Chondrocyte (in vitro differentiated cells): ENCODE results near the gene FOXD4L3. TPM values are rescaled to one million over a fixed set of nuclear protein-coding genes. Genes with fewer than 3 reads are reported as not detected.

Experiments used
- total RNA-seq: library from RNA; stranded (reverse); gene quantifications from 3 replicates; pipeline ENCODE4 v1.2.1, GENCODE V29; 2021

FOXD4L3 gene
- total RNA-seq, 1 donor from 2014 or later, result not detected

Other genes starting within 250 kb of the FOXD4L3 start
- 23.9 to 28.4 TPM (median 24.3 TPM) in 3 replicates for gene ZNG1C, start 60.9 kb upstream of the FOXD4L3 start, total RNA-seq
- gene PGM5, start 53.7 kb downstream of the FOXD4L3 start, total RNA-seq, result not detected in 3 replicates
- not detected in 3 replicates for gene TMEM252, start 238.0 kb downstream of the FOXD4L3 start, total RNA-seq